Fibroblast of peridontal ligament (primary cell): ENCODE data around the gene IL27RA.
"Not testable (repeated sequence)": the region's sequence is repeated elsewhere in the genome, so short reads cannot be mapped to it uniquely, and the experiment has no call there.

ENCODE experiments used
- DNase-seq: peaks from one replicate; pipeline ENCODE4 v3.0.0-alpha.2; 2010; ENCODE audit errors: extremely low read depth

Gene IL27RA

GRCh38 chr19:14028901-14029300, 2.7 kb upstream of the IL27RA start:
- no peak for DNase-seq

DNA sequence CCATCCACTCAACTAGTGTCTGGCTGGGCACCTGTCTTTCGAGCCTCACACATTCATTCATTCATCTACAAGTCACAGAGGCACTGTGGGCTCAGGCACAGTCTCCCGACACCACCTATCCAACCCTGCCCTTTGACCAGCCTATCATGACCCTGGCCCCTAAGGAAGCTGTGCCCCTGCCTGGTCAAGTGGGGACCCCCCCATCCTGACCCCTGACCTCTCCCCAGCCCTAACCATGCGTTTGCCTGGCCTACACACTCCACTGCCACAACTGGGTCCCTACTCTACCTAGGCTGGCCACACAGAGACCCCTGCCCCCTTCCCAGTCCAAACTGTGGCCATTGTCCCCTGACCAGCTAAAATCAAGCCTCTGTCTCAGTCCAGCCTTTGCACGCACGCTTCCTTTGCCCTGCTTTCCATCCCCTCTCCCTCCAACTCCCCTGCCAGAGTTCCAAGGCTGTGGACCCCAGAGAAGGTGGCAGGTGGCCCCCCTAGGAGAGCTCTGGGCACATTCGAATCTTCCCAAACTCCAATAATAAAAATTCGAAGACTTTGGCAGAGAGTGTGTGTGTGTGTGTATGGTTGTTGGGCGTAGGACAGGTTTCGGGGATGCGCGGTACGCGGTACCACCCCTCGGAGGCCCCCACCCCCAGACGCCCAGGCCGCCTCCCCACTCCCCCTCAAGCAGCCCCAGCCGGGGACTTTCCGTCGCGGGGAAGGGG, 404 bp upstream of the IL27RA start:
- no peak for DNase-seq

- no peak for DNase-seq
Measured at GRCh38 chr19:14033946-14034345, 2.4 kb downstream of the IL27RA start.

GRCh38 chr19:14035159-14035558, 3.6 kb downstream of the IL27RA start:
- DNase-seq = not testable (repeated sequence)

DNA sequence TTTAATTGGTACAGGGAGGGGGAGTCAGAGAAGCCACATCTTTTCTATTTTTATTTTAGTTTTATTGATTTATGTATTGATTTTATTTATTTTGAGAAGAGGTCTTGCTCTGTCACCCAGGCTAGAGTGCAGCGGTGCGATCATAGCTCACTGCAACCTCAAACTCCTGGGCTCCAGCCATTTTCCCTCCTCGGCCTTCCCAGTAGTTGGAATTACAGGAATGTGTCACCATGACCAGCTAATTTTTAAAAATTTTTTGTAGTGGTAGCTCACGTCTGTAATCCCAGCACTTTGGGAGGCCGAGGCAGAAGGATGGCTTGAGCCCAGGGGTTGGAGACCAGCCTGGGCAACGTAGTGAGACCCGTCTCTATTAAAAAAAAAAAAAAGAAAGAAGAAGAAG, 4.1 kb downstream of the IL27RA start:
- no peak for DNase-seq

DNA sequence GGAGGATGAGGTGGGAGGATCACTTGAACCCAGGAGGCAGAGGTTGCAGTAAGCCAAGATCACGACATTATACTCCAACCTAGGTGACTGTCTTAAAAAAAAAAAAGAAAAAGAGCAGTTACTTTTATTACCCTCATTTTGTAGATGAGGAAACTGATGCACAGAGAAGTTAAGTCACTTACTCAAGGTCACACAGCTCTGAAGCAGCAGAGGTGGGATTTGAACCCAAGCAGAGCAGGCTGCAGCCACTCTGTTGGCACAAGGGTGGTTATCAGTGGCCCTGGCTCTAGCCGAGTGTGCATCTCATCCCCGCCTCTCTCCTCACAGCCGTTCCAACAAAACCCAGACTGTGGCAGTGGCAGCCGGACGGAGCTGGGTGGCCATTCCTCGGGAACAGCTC, 7.6 kb downstream of the IL27RA start:
- DNase-seq = no peak

DNA sequence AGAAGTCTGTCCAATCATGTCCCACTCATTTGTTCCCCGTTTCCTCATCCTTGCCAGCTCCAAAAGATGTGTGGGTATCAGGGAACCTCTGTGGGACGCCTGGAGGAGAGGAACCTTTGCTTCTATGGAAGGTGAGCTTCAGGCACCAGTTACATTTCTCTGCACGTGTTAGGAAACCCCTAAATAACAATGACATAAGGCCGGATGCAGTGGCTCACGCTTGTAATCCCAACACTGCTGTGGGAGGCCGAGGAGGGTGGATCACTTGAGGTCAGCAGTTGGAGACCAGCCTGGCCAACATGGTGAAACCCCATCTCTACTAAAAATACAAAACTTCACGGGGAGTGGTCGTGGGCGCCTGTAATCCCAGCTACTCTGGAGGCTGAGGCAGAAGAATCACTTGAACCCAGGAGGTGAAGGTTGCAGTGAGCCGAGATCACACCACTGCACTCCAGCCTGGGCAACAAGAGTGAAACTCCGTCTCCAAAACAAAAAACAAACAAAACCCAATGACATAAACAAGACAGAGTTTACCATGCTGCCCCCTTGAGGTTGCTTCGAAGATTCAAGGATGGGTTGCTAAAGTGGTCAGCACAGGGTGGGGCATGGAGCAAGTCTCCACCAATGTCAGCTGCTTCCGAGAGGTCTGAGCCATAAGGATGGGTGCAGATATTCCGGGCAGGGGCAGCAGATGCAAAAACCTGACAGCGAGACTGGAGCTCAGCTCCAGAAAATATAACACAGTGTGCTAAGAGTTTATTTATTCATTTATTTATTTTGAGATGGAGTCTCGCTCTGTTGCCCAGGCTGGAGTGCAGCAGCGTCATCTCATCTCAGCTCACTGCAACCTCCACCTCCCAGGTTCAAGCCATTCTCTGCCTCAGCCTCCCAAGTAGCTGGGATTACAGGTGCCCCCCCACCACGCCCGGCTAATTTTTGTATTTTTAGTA, 11.4 kb downstream of the IL27RA start:
- peak; percentile 76 for DNase-seq

DNA sequence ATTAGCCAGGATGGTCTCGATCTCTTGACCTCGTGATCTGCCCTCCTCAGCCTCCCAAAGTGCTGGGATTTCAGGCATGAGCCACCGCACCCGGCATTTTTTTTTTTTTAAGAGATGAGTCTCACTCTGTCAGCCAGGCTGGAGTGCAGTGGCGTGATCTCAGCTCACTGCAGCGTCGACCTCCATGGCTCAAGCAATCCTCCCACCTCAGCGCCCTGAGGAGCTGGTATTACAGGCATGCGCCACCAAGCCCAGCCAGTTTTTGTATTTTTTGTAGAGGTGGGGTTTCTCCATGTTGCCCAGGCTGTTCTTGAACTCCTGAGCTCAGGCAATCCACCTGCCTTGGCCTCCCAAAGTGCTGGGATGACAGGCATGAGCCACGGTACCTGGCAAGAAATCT, 16.3 kb downstream of the IL27RA start:
- not testable (repeated sequence) for DNase-seq

DNA sequence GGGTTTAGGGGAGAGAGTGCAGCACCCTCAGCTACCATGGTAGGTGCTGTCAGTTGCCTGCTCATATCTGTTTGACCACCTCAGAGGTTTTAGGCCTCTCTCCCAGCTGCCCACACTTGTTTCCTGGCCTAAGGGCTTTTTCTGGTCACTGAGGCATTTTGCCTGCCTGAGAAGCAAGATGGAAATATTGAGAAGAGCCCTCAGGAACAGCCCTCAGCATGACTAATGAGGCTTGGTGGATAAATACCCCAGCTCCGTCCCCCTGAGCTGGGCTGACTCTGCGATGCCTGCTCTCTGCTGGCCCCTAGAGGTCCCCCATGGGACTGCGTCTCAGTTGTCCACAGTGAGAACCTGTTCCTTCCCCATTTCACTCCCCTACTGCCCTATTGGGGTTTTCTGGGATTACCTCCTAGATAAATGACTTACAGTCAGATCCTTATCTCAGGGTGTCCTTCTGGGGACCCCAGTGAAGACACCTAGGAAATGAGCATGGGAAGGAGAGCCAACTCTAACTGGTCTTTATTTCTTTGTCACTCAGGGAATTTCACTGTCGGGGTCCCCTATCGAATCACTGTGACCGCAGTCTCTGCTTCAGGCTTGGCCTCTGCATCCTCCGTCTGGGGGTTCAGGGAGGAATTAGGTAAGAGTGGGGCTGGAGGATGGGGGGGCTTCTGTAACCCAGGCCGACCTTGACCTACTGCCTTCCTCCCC, 17.0 kb downstream of the IL27RA start:
- DNase-seq = no peak

- DNase-seq = no peak
Measured at GRCh38 chr19:14050512-14050911, 18.9 kb downstream of the IL27RA start.

- DNase-seq = not testable (repeated sequence)
Measured at GRCh38 chr19:14050961-14051360, 19.4 kb downstream of the IL27RA start.

- no peak for DNase-seq
Measured at GRCh38 chr19:14051980-14052379, 20.4 kb downstream of the IL27RA start.

DNA sequence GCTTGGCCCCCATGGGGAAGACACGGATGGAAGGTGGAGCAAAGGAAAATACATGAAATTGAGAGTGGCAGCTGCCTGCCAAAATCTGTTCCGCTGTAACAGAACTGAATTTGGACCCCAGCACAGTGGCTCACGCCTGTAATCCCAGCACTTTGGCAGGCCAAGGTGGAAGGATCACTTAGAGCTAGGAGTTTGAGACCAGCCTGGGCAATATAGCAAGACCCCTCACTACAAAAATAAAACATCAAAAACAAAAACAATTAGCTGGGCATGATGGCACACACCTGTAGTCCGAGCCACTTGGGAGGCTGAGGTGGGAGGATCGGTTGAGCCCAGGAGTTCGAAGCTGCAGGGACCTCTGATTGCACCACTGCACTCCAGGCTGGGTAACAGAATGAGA, 20.9 kb downstream of the IL27RA start:
- DNase-seq = no peak

GRCh38 chr19:14053032-14053431, 21.5 kb downstream of the IL27RA start:
- no peak for DNase-seq

GRCh38 chr19:14053500-14053899, 21.9 kb downstream of the IL27RA start:
- no peak for DNase-seq

DNA sequence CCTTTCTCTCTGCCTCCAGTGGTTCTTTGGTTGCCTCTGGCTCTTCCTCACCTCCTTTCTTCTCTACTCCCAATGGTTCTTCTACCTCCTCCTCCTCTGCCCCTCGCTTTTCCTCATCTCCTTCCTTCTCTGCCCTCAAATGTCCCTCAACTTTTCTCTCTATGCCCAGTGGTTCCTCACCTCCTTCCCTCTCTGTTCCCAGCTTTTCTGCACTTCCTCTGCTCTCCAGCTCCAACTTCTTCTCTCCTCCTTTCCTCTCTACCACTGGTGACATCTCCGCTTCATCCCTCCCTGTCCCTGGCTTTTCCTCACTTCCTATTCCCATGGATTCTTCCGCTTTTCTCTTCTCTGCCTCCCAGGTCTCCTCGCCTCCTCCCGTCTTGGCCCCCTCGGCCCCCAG, 22.5 kb downstream of the IL27RA start:
- no peak for DNase-seq

- DNase-seq = no peak
Measured at GRCh38 chr19:14054721-14055120, 23.2 kb downstream of the IL27RA start.

DNA sequence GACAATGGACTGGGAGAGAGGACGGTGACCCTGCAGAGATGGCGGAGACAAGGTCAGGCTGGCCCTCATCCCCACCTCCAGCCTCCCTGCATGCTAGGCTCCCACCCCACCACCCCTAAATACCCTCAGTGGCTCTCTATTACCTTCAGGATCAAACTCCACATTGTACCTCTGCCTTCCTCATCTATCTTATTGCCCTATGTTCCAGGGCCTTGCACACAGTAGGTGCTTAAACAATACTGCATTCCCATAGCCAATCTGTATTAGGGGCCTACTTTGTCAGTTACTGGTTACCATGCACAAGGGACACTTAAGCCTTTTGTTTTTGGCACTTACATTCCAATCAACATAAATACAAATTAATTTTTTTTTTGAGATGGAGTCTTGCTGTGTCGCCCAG, 23.8 kb downstream of the IL27RA start:
- no peak for DNase-seq

DNA sequence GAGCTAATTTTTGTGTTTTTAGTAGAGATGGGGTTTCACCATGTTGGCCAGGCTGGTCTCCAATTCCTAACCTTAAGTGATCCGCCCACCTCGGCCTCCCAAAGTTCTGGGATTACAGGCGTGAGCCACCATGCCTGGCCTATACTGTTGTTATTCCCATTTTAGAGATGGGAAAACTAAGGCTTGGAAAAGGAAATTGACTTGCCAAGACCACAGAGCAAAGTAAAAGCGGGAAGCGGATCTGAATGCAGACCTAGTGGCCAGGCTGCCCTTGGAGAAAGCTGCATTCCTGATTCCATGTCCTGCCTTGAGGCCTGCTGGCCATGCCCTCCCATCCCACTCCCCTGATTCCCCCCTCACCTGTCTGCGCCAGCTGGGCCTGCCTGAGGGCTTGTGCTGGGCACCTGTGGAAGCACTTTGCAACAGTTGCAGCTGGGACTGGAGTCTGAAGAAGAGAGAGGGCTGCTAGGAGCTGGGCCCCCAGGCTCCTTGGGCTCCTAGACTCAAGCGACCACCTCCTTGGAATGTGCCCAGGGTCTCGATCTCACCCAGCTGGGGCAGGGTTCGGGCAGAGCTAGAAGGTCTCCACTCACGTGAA, 24.6 kb downstream of the IL27RA start:
- DNase-seq = no peak

DNA sequence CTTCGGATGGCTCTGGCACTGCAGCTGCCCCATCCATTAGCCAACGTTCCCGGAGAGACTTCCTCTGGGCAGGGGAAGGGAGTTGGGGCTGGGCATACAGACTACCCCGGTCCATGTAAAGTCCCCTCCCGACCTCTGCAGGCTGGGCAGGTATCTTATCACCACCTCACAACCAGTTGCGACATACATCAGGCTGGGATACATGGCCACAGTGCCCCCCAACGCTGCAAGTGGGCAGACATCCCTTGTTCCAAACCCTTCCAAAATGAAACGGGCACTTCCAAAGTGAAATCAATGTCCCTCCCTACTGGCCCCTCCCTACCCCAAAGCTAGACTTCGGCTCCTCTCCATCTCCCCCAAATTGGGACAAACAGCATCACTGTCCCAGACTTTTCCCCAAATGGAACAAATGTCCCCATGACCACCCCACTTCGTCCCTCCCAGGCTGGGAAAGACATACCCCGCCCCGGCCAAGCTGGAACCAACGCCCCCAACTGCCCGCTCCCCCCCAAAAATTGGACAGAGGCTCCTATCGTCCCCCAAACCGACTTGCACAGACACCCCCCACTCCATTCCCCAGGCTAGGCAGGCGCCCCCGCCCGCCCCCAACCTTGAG, 25.3 kb downstream of the IL27RA start:
- no peak for DNase-seq
